Testis (tissue), 3 donors: Measurements from ENCODE around the gene ABHD15. TPM values are rescaled to one million over a fixed set of nuclear protein-coding genes. Genes with fewer than 3 reads are reported as not detected.

Source experiments
- DNase-seq: peaks from one replicate; pipeline ENCODE4 v3.0.0-alpha.2; 2019
- H3K27ac ChIP-seq, 2 donors: fragments of 200-600 bp; sonication (generic); one replicate each; pipeline ENCODE4 v1.5.1; 2019
- H3K27me3 ChIP-seq: fragments of 200-600 bp; sonication (generic); one replicate; pipeline ENCODE4 v1.5.1; 2019
- H3K36me3 ChIP-seq: fragments of 200-600 bp; sonication (generic); one replicate; pipeline ENCODE4 v1.5.1; 2017; ENCODE audit warnings: low read depth; ENCODE audit errors: missing control alignments
- H3K4me1 ChIP-seq: fragments of 200-600 bp; sonication (generic); one replicate; pipeline ENCODE4 v1.5.1; 2019
- H3K4me3 ChIP-seq, 2 donors: fragments of 200-600 bp; sonication (generic); one replicate each; pipeline ENCODE4 v1.5.1; 2017 to 2019
- H3K9me3 ChIP-seq: fragments of 200-600 bp; sonication (generic); one replicate; pipeline ENCODE4 v1.5.1; 2017
- CTCF ChIP-seq, 3 experiments: fragments of 450-650 bp in 2 of 3; fragments of 200-600 bp in 1 of 3; sonication (generic) in 1 of 3; IDR thresholded peaks; one replicate each; pipeline ENCODE4 v1.5.1; 2016 to 2019; ENCODE audit warnings: antibody characterized with exemption in 3 of 3, mild to moderate bottlenecking in 2 of 3, moderate library complexity in 1 of 3
- POLR2A ChIP-seq: fragments of 450-650 bp; IDR thresholded peaks from one replicate; pipeline ENCODE4 v1.6.1; 2017; ENCODE audit warnings: antibody characterized with exemption, mild to moderate bottlenecking, moderate library complexity
- WGBS, 2 donors: methylation state at CpG; one replicate each; pipeline ENCODE4 v1.1.5; 2018; 5-methylcytosine and 5-hydroxymethylcytosine counted together
- intact Hi-C: fragments of 100-400 bp; cut with DNase I; formaldehyde crosslinking; loops from one replicate; pipeline ENCODE4 v1.15.1; 2023; ENCODE audit warnings: low total_unique reads
- polyA plus RNA-seq: library from polyadenylated mRNA; stranded (reverse); fragments of 350-450 nt; fragmentation: Illumina TruSeq; extraction: RNeasy Lipid Tissue Mini Kit (QIAGEN cat#74804); gene quantifications from one replicate; pipeline ENCODE4 v1.2.3, GENCODE V29; 2014; ENCODE audit warnings: low read depth, low replicate concordance; ENCODE audit not compliant: insufficient read depth
- total RNA-seq, 2 donors: library from RNA; depleted of rRNA; stranded (reverse); fragments of >200 nt; gene quantifications; one replicate each; pipeline ENCODE4 v1.2.3, GENCODE V29; 2016

Gene ABHD15
- total and polyA plus RNA-seq, 3 donors from 2014 or later = 4.5 to 7.1 (median 5.7) TPM

GRCh38 chr17:29571883-29572681 is 5.2 kb upstream of the ABHD15 start:
- no peak for TF ChIP-seq POLR2A
- TF ChIP-seq CTCF (IDR thresholded peaks at IDR 0.05) = no peak
- intact Hi-C loops = no loop called here
- Histone ChIP-seq H3K4me3 (peak overlapping the region; percentile 10 to 48), H3K27me3 (no peaks in the 10 kb centered on the region), H3K27ac (peak overlapping the region in 1 of 2 donors; percentile 39), H3K36me3 (no peaks in the 10 kb centered on the region), H3K9me3 (no peaks in the 10 kb centered on the region), H3K4me1 (peaks cover 15% of the 10 kb centered on the region)
- WGBS, 2 donors = 41 to 51% methylated on average over 9 to 19 of the region's 30 CpGs
- peak; percentile 49 for DNase-seq

GRCh38 chr17:29571486-29571882 is 4.6 kb upstream of the ABHD15 start:
- Histone ChIP-seq H3K9me3 (no peaks in the 10 kb centered on the region), H3K4me3 (no peak overlapping the region), H3K27me3 (no peaks in the 10 kb centered on the region), H3K36me3 (no peaks in the 10 kb centered on the region), H3K4me1 (peaks cover 15% of the 10 kb centered on the region), H3K27ac (no peak overlapping the region)
- 88 to 89% methylated on average over 6 of the region's 6 CpGs for WGBS, 2 donors
- DNase-seq = no peak
- no peak for TF ChIP-seq POLR2A
- TF ChIP-seq CTCF (IDR thresholded peaks at IDR 0.05) = no peak
- intact Hi-C loops = no loop called here

- H3K27me3 ChIP-seq = no peaks in the 10 kb centered on the region
- no peaks in the 10 kb centered on the region for H3K36me3 ChIP-seq
- 92 to 93% methylated on average over 7 of the region's 7 CpGs for WGBS, 2 donors
- peak; percentile 10 for DNase-seq
- H3K9me3 ChIP-seq = no peaks in the 10 kb centered on the region
- TF ChIP-seq CTCF (IDR thresholded peaks at IDR 0.05) (no peak), POLR2A (no peak)
- intact Hi-C loops = no loop called here
- peaks cover 15% of the 10 kb centered on the region for H3K4me1 ChIP-seq
- H3K4me3 ChIP-seq = no peak overlapping the region
- H3K27ac ChIP-seq = no peak overlapping the region
These were observed 3.7 kb upstream of the ABHD15 start for GRCh38 chr17:29570521-29570920.

GRCh38 chr17:29569245-29569950 is 2.6 kb upstream of the ABHD15 start:
- Histone ChIP-seq H3K4me1 (peaks cover 15% of the 10 kb centered on the region), H3K4me3 (peak overlapping the region; percentile 71 to 82), H3K36me3 (no peaks in the 10 kb centered on the region), H3K9me3 (no peaks in the 10 kb centered on the region), H3K27ac (peak overlapping the region; percentile 88 to 90), H3K27me3 (no peaks in the 10 kb centered on the region)
- DNase-seq = no peak
- intact Hi-C loops = no loop called here
- no peak for TF ChIP-seq POLR2A
- TF ChIP-seq CTCF (IDR thresholded peaks at IDR 0.05) = no peak
- 48 to 61% methylated on average over 8 to 14 of the region's 14 CpGs for WGBS, 2 donors
